GM13977 (cell line): Measurements from ENCODE around the gene TFPI2.

Experiments
- DNase-seq: peaks from one replicate; pipeline ENCODE4 v3.0.0; 2012; ENCODE audit warnings: low spot score
- in situ Hi-C: fragments of 300-500 bp; cut with MboI; formaldehyde crosslinking; loops from one replicate; pipeline ENCODE4 v1.12.0; 2022; ENCODE audit warnings: low sequenced_read_pairs, low pct_unique_long_range_greater_than_20kb, mixed read lengths, inconsistent platforms; ENCODE audit not compliant: unreplicated experiment
- TF ChIP-seq, protein P1 (sequence below): IDR thresholded peaks from 2 replicates; pipeline ENCODE4 v1.5.1; 2012; ENCODE audit warnings: mild to moderate bottlenecking, control low read depth; ENCODE audit not compliant: insufficient read depth; ENCODE audit errors: extremely low read depth, missing control alignments

TFPI2 gene

DNA sequence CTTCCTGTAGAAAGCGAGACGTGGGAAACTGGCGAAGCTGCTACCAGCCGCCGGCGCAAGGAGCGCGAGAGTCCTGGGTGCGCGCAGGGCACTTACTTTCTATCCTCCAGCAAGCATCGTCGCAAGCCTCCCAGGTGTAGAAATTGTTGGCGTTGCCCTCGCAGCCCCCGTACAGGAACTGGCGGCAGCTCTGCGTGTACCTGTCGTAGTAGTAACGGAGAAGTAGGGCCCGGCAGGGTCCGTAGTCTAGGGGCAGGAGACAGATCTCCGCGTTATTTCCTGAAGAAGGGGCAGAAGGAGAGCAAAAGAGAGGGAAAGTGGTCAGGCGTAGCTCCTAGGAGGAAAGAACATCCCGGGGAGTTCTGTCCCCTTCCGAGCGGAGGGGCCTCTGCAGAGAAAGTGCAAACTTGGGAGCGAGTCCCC is 501 bp downstream of the TFPI2 start:
- DNase-seq = no peak
- TF ChIP-seq, protein P1, sequence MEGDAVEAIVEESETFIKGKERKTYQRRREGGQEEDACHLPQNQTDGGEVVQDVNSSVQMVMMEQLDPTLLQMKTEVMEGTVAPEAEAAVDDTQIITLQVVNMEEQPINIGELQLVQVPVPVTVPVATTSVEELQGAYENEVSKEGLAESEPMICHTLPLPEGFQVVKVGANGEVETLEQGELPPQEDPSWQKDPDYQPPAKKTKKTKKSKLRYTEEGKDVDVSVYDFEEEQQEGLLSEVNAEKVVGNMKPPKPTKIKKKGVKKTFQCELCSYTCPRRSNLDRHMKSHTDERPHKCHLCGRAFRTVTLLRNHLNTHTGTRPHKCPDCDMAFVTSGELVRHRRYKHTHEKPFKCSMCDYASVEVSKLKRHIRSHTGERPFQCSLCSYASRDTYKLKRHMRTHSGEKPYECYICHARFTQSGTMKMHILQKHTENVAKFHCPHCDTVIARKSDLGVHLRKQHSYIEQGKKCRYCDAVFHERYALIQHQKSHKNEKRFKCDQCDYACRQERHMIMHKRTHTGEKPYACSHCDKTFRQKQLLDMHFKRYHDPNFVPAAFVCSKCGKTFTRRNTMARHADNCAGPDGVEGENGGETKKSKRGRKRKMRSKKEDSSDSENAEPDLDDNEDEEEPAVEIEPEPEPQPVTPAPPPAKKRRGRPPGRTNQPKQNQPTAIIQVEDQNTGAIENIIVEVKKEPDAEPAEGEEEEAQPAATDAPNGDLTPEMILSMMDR = peak; percentile 6
- in situ Hi-C loops = loop anchor here (25.0 kb wide), 1 partner anchor 497 kb away; the partner anchor contains the start of gene COL1A2

DNA sequence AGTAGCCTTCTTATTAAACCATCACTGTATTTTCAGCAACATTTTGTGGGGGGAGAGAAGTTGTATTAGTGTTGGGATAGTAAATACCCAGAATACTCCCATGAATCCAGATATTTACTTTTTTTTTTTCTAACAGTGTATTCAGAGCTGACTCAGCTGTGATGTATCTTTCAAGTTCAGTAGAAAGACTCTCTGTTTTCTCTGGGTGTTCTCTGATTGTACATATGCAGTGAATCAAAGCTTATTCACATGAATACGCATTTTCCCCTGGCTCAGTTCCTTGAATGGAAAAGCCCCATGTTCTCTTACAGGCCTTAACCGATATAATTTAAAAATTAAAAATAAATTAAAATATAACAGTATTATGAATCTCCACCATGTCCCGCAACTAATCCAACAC is 1.3 kb downstream of the TFPI2 start:
- DNase-seq = no peak
- in situ Hi-C loops = loop anchor here (25.0 kb wide), 1 partner anchor 498 kb away; the partner anchor contains the start of gene COL1A2

DNA sequence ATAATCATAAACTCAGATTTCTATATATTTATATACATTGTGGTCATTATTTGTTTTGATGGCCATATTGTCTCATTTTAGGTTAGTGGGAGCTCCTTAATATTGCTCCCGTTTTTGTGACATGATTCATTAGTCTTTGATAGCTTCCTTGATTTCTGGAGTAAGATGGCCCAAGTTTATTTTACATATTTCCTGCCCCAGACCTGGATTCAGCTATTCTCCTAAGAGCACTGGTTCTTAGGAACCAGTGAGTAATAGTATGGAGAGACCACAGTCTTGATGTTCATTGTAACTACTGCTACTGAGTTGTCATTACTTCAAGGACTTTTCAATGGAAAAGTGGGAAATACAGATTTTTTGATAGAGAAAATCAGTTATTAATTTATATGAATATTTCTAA is 6.0 kb downstream of the TFPI2 start:
- in situ Hi-C loops = loop anchor here (25.0 kb wide), 1 partner anchor 503 kb away; the partner anchor contains the start of gene COL1A2
- no peak for DNase-seq
- TF ChIP-seq, protein P1 = no peak

More for the DNA sequence above, 1.3 kb downstream of the TFPI2 start:
- TF ChIP-seq, protein P1 = no peak

DNA sequence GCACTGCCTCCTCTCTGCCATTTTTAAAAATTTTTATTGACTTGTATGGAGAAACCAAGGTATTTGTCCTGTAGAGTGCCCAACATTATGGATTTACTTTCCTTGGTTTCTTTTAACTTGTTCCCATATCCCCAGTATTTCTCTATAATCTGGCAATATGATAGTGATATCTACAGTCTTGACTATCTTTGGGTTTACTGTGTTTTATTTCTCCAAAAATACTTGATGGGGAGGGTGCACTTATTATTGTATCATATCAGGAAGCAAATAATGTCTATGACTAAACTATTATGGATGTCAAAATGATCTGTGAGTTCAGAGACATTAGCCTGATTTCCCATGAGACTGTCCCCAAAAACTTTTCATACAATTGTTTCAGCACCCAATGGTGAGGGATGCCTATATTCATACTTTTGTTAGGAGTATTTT is 6.6 kb downstream of the TFPI2 start:
- no peak for DNase-seq
- in situ Hi-C loops = loop anchor here (25.0 kb wide), 1 partner anchor 503 kb away; the partner anchor contains the start of gene COL1A2
- TF ChIP-seq, protein P1 = no peak

DNA sequence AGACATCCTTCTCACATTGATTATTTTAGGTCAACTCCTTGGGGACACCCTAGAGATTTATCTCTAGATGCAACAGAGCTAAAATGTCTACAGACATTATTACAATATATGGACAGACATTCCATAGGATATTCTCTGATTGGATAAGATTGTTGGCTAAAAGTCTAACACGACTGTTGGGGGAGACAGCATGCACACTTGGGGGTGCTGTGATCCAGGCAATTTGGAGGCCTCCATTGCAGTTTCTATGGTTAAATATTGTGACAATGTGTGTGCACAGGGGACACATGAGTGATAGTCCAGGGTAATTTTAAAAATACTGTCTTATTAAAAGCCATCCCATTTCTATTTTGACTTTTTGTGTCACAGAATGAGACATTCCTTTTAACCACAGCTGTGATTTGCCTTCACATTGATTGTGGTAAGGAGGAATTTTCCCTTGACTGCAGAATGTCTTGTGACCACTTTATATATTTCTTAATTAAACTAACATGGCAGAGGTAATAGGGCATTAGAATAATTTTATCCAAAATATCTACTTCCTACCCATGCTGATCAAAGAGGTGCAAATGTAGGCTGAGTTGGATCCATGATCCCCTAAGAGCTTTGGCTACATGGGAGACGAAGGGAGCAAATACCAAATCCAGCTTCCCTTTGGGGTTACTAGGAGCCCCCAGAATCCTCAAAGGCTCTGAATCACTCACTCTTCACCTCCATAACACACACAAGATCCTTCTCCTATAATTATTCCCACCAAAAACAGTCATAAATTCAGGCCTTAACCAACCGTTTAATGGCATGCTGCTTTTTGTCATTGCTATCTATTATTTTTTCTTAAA is 7.3 kb downstream of the TFPI2 start:
- in situ Hi-C loops = loop anchor here (25.0 kb wide), 1 partner anchor 504 kb away; the partner anchor contains the start of gene COL1A2

DNA sequence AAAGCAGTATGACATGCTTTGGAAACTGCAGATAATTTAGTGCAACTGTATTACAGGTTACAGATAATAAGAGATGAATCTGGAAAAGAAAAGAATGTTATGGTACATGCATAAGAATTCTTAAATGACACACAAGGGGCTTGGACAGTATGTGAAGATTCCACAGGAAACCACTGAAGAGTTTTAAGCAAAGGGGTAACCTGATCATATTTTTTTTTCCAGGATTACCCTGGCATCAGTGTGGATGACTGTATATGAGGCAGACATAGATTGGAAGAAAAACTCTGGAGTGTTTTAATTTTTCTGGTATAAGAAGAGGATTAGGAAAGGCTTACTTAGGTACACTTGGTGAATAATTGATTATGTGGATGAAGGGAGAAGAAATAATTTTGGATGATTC is 8.1 kb downstream of the TFPI2 start:
- TF ChIP-seq, protein P1 = no peak
- in situ Hi-C loops = loop anchor here (25.0 kb wide), 1 partner anchor 505 kb away; the partner anchor contains the start of gene COL1A2
- DNase-seq = no peak

More for the DNA sequence above, 7.3 kb downstream of the TFPI2 start:
- DNase-seq = no peak
- TF ChIP-seq, protein P1 = no peak
